GM19238 (cell line): ENCODE measurements around the gene GRIA3.
"Not testable (repeated sequence)": the region's sequence is repeated elsewhere in the genome, so short reads cannot be mapped to it uniquely, and the experiment has no call there.

Experiments
- DNase-seq: peaks from one replicate; pipeline ENCODE4 v3.0.0; 2011; ENCODE audit warnings: low spot score; ENCODE audit not compliant: insufficient read length

The GRIA3 gene

GRCh38 chrX:123272630-123273029, 88.6 kb downstream of the GRIA3 start:
- no peak for DNase-seq

- DNase-seq = no peak
These were observed 90.7 kb downstream of the GRIA3 start for GRCh38 chrX:123274796-123275195.

DNA sequence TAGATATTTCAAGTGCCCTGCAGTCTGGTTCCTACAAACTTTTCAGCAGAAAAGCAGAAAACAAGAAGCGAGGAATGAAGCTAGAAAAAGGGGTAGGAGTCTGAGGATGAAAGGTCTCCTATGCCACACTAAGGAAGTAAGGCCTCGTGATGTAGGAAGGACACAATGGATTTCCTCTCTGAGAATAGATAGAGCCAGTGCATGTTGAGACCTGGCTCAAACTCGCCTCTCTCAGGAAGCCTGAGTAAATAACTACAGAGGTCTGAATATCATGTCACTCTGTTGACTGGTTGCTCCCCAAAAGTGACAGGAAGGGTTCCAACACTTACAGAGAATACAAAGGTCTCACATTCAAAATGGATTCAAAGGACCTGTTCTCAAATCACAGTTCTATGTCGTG, 93.3 kb downstream of the GRIA3 start:
- DNase-seq = no peak

GRCh38 chrX:123277821-123278220, 93.7 kb downstream of the GRIA3 start:
- DNase-seq = no peak

GRCh38 chrX:123282241-123282640, 98.2 kb downstream of the GRIA3 start:
- no peak for DNase-seq

- DNase-seq = not testable (repeated sequence)
These were observed 99.3 kb downstream of the GRIA3 start for GRCh38 chrX:123283407-123283806.

- DNase-seq = no peak
These were observed 107.5 kb downstream of the GRIA3 start for GRCh38 chrX:123291623-123292022.

- DNase-seq = no peak
These were observed 113.9 kb downstream of the GRIA3 start for GRCh38 chrX:123298026-123298425.

- no peak for DNase-seq
These were observed 119.4 kb downstream of the GRIA3 start for GRCh38 chrX:123303429-123303828.

DNA sequence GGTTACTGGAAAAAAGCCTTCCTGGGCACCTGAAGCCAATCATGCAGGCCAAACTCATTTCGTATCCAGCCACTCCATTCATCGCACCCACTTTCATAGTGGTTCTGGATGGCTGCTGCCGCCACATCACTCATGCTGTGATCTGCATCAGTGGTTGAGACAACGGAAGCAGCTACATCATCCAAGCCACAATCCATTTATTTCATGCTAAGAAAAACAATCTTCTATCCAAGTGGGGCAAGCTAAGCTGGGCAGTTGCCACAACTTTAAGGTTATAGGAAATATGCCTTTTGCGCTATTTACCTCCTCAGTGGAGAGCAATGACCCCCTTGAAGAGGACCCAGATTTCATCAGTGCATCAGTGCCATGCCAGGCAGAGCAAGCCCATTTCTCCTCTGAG, 124.6 kb downstream of the GRIA3 start:
- no peak for DNase-seq

GRCh38 chrX:123310112-123310511, 126.0 kb downstream of the GRIA3 start:
- no peak for DNase-seq

- DNase-seq = no peak
These were observed 127.4 kb downstream of the GRIA3 start for GRCh38 chrX:123311486-123311885.

GRCh38 chrX:123313486-123313885, 129.4 kb downstream of the GRIA3 start:
- DNase-seq = no peak

- DNase-seq = no peak
These were observed 136.5 kb downstream of the GRIA3 start for GRCh38 chrX:123320622-123321021.

- DNase-seq = no peak
These were observed 138.5 kb downstream of the GRIA3 start for GRCh38 chrX:123322536-123322935.

GRCh38 chrX:123324625-123325024, 140.5 kb downstream of the GRIA3 start:
- DNase-seq = no peak

GRCh38 chrX:123330229-123330942, 146.3 kb downstream of the GRIA3 start:
- DNase-seq = no peak

DNA sequence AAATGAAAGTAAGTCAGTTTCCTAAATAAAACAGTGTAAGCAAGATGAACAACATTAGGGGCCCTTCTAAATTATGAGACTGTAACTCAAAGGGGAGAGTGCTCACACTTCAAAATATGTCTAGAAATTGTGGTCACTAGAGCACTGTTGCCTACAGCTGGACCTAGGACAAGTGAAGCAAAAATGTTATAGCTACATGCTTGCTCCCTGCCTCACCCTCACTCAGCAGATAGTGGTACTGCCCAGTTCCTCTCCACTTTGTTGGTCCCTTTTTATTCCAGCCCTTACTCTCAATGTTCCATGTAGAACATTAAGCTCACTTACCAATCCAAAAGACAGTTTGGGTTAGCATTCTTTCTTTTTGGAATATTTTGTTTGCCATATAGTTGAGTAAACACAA, 147.3 kb downstream of the GRIA3 start:
- no peak for DNase-seq

- no peak for DNase-seq
These were observed 147.8 kb downstream of the GRIA3 start for GRCh38 chrX:123331859-123332258.

DNA sequence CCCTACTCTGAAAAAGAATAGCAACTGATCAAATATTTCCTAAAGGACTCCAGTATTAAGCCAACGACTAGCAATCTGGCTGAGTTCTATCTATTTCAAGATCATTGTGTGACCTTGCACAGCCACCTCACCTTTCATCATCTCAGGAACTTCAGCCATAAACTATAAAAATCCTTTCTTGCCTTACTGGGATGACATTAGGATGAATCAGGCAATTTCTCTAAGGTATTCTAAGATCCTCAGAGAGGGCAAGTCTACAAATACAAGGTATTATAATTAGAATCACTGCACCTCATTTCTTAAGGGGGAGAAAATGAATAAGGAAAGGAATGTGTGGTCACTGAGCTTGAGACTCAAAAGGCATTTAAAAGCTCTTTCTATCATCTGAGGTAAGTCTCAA, 152.6 kb downstream of the GRIA3 start:
- no peak for DNase-seq

- no peak for DNase-seq
These were observed 154.0 kb downstream of the GRIA3 start for GRCh38 chrX:123337886-123338639.

GRCh38 chrX:123339221-123339905, 155.3 kb downstream of the GRIA3 start:
- no peak for DNase-seq
